ENCODE data around the gene PPP6R1. TPM values are rescaled to one million over a fixed set of nuclear protein-coding genes. Genes with fewer than 3 reads are reported as not detected.
A peak's percentile ranks its signal among the peaks of the same experiment; 100 is the strongest.

PPP6R1 gene
- total RNA-seq, 1 experiment from 2014 or later, result 159 TPM

GRCh38 chr19:55304279-55304978, 45.6 kb upstream of the PPP6R1 start:
- H3K27me3 ChIP-seq (ENCODE audit: insufficient read depth, low read depth), result no peaks in the 10 kb centered on the region
- POLR2A ChIA-PET (ENCODE audit: unreplicated experiment), result no interaction called here
- DNase-seq, result peak in 1 of 2 experiments; percentile 57
- H3K9me2 ChIP-seq (ENCODE audit: insufficient read depth), result no peaks in the 10 kb centered on the region
- H3K27ac ChIP-seq, result no peak overlapping the region
- intact Hi-C loops (cut with micrococcal nuclease; ENCODE audit: unreplicated experiment), result no loop called here
- CTCF ChIA-PET, result interaction anchor here (0.6 kb wide), 2 partner anchors 35 to 113 kb away, joined by 3 read pairs; no protein-coding TSS in a partner anchor
- TF ChIP-seq CTCF (conservative IDR thresholded peaks at IDR 0.05), result no peak
- no peak for TF ChIP-seq EZH2 (IDR thresholded peaks at IDR 0.05; ENCODE audit: low read depth)
- no peaks in the 10 kb centered on the region for H3K9me3 ChIP-seq (ENCODE audit: insufficient read depth, low read depth)
- no TSS peak for BruUV-seq (replicated peaks)
- no peak overlapping the region for H3K4me2 ChIP-seq
- no peak overlapping the region for H3K4me3 ChIP-seq
- H3K4me1 ChIP-seq (replicated peaks; ENCODE audit: insufficient read depth), result 0 out of 2 replicates have a peak, but pooled peaks cover 4% of the 10 kb centered on the region
- no peaks in the 10 kb centered on the region for H4K20me1 ChIP-seq (ENCODE audit: insufficient read depth)
- no peak overlapping the region for H2AFZ ChIP-seq
- peaks cover 10% of the 10 kb centered on the region; the same call in 1 of the 2 replicates for H3F3A ChIP-seq (ENCODE audit: insufficient read depth, low read depth)
- no peaks in the 10 kb centered on the region for H3K36me3 ChIP-seq (ENCODE audit: low read depth)
- H3K79me2 ChIP-seq (ENCODE audit: low read depth), result no peaks in the 10 kb centered on the region

DNA sequence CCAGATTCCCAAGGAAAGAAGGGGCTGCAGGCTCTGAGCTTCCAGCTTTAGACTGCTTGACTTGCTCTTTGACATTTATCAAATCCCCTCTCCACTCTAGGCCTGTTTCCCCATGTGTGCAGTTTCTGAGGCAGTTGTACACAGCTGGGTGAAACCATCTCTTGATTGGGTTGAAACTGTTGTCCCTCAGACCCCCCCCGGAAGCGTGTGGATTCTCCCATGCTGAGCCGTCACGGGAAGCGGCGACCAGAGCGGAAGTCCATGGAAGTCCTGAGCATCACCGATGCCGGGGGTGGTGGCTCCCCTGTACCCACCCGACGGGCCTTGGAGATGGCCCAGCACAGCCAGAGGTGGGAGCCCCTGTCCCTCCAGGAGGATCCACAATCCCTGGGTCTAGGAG, 44.7 kb upstream of the PPP6R1 start:
- no peak for DNase-seq
- H3K9me3 ChIP-seq (ENCODE audit: insufficient read depth, low read depth), result no peaks in the 10 kb centered on the region
- TF ChIP-seq EZH2 (IDR thresholded peaks at IDR 0.05; ENCODE audit: low read depth) (no peak), CTCF (conservative IDR thresholded peaks at IDR 0.05) (no peak)
- no peaks in the 10 kb centered on the region for H3K27me3 ChIP-seq (ENCODE audit: insufficient read depth, low read depth)
- H3K4me2 ChIP-seq, result no peak overlapping the region
- intact Hi-C loops (cut with micrococcal nuclease; ENCODE audit: unreplicated experiment), result no loop called here
- BruUV-seq (replicated peaks), result no TSS peak
- H3K4me3 ChIP-seq, result no peak overlapping the region
- ChIA-PET CTCF (no interaction called here), POLR2A (ENCODE audit: unreplicated experiment) (no interaction called here)
- no peaks in the 10 kb centered on the region for H3K79me2 ChIP-seq (ENCODE audit: low read depth)
- H4K20me1 ChIP-seq (ENCODE audit: insufficient read depth), result no peaks in the 10 kb centered on the region
- H3K36me3 ChIP-seq (ENCODE audit: low read depth), result no peaks in the 10 kb centered on the region
- H2AFZ ChIP-seq, result no peak overlapping the region
- no peak overlapping the region for H3K27ac ChIP-seq
- 0 out of 2 replicates have a peak, but pooled peaks cover 4% of the 10 kb centered on the region for H3K4me1 ChIP-seq (replicated peaks; ENCODE audit: insufficient read depth)
- peaks cover 10% of the 10 kb centered on the region; the same call in 1 of the 2 replicates for H3F3A ChIP-seq (ENCODE audit: insufficient read depth, low read depth)
- H3K9me2 ChIP-seq (ENCODE audit: insufficient read depth), result no peaks in the 10 kb centered on the region

DNA sequence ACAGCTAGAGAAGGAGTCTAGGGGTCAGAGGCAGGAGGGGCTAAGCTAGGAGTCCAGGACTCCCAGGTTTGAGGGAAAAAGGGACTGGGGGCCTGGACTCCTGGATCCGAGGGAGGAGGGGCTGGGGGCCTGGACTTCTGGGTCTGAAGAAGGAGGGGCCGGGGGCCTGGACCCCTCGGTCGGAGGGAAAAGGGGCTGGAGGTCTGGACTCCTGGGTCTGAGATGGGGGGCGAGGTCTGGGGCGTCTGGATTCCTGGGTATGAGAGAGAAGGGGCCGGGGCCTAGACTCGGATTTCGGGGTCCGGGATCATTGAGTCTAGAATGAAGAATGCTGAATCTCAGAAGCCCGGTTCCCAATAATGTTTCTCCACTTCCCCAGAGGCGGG, 43.5 kb upstream of the PPP6R1 start:
- no TSS peak for BruUV-seq (replicated peaks)
- peak overlapping the region; percentile 89 for H3K4me2 ChIP-seq
- peak overlapping the region; percentile 55; the same call in 1 of the 2 replicates for H3K4me3 ChIP-seq
- no peaks in the 10 kb centered on the region for H3K9me3 ChIP-seq (ENCODE audit: insufficient read depth, low read depth)
- CTCF ChIA-PET, result interaction anchor here (0.5 to 1.4 kb wide), 11 partner anchors 22 to 134 kb away, joined by 3 to 16 read pairs (median 8); partner anchors contain the start of genes HSPBP1, KMT5C and TMEM238
- TF ChIP-seq CTCF (conservative IDR thresholded peaks at IDR 0.05) (no peak), EZH2 (IDR thresholded peaks at IDR 0.05; ENCODE audit: low read depth) (no peak)
- no peaks in the 10 kb centered on the region for H3K27me3 ChIP-seq (ENCODE audit: insufficient read depth, low read depth)
- H3K4me1 ChIP-seq (replicated peaks; ENCODE audit: insufficient read depth), result 0 out of 2 replicates have a peak, but pooled peaks cover 4% of the 10 kb centered on the region
- no peak for DNase-seq
- H3K9me2 ChIP-seq (ENCODE audit: insufficient read depth), result no peaks in the 10 kb centered on the region
- no peaks in the 10 kb centered on the region for H3K79me2 ChIP-seq (ENCODE audit: low read depth)
- POLR2A ChIA-PET (ENCODE audit: unreplicated experiment), result interaction anchor here (0.8 to 1.0 kb wide), 2 partner anchors 15 to 82 kb away, joined by 4 to 5 read pairs; partner anchors contain the start of gene TMEM238
- intact Hi-C loops (cut with micrococcal nuclease; ENCODE audit: unreplicated experiment), result no loop called here
- no peaks in the 10 kb centered on the region for H3K36me3 ChIP-seq (ENCODE audit: low read depth)
- peak overlapping the region; percentile 87 for H2AFZ ChIP-seq
- H3F3A ChIP-seq (ENCODE audit: insufficient read depth, low read depth), result peaks cover 10% of the 10 kb centered on the region; the same call in 1 of the 2 replicates
- no peak overlapping the region for H3K27ac ChIP-seq
- H4K20me1 ChIP-seq (ENCODE audit: insufficient read depth), result no peaks in the 10 kb centered on the region
